Neural cell (in vitro differentiated cells): ENCODE results near the gene HOXA4.

ENCODE experiments used
- CTCF ChIP-seq: fragments of 450-650 bp; IDR thresholded peaks from 2 replicates; pipeline ENCODE4 v1.5.1; 2014; ENCODE audit warnings: antibody characterized with exemption, mild to moderate bottlenecking, moderate library complexity; ENCODE audit not compliant: poor library complexity, severe bottlenecking
- EP300 ChIP-seq: fragments of 450-650 bp; conservative IDR thresholded peaks from 2 replicates; pipeline ENCODE4 v1.6.1; 2014; ENCODE audit warnings: antibody characterized with exemption, mild to moderate bottlenecking, moderate library complexity; ENCODE audit not compliant: poor library complexity, severe bottlenecking

GRCh38 chr7:27142580-27143022, 12.0 kb upstream of the HOXA4 start:
- TF ChIP-seq CTCF, result no peak
- TF ChIP-seq EP300, result no peak
